Keratinocyte (primary cell): ENCODE data around the gene PRKACA.

Experiments used
- EZH2 ChIP-seq: IDR thresholded peaks from one replicate; pipeline ENCODE4 v1.6.1; 2012; ENCODE audit warnings: inconsistent platforms, mild to moderate bottlenecking, low read length, moderate library complexity
- TF ChIP-seq, protein P1 (sequence below), 3 experiments: IDR thresholded peaks in 1 of 3; conservative IDR thresholded peaks in 1 of 3; optimal IDR thresholded peaks in 1 of 3; 2 replicates in 2 of 3; 3 replicates in 1 of 3; pipeline versions ENCODE3 to v1.5.1; 2011; ENCODE audit warnings: low read length in 3 of 3, mild to moderate bottlenecking in 3 of 3, moderate library complexity in 2 of 3, control low read depth in 1 of 3, inconsistent platforms in 1 of 3; ENCODE audit not compliant: insufficient read depth in 2 of 3; ENCODE audit errors: extremely low read depth in 1 of 3

DNA sequence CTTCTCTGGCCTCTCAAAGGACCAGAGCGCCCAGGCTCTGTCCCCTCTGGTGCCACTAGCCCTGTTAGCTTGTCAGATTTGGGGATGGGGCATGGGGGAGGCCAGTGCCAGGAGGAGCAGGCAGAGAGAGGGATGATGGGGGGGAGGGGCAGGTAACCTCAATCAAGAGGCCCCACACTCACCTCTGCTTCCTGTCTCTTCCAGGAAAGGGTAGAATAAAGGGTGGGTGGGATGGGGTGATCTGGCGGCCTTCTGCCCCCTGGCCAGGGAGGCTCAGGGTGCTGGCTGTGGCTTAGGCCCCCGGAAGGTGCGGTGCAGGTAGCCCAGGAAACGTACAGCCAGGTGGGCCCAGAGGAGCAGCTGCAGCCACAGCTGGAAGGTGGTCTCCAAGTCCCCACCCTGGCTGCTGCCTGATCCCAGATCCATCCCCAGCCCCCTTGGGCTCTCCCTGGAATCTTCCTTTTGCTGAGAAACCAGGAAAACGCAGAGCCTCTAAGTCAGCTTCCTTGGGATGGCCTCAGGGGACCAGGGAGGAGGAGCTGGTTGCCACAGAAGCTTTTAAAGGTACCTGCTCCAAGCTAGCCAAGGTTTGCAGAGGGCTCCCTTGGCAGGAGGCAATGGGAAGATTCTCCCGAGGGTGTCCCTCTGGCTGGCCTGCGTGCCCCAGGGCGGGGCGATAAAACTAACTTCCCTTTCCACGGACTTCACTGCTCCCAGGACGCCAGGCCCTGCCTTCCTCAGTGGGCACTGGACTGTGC lies 5.3 kb downstream of the PRKACA start:
- TF ChIP-seq, protein P1, sequence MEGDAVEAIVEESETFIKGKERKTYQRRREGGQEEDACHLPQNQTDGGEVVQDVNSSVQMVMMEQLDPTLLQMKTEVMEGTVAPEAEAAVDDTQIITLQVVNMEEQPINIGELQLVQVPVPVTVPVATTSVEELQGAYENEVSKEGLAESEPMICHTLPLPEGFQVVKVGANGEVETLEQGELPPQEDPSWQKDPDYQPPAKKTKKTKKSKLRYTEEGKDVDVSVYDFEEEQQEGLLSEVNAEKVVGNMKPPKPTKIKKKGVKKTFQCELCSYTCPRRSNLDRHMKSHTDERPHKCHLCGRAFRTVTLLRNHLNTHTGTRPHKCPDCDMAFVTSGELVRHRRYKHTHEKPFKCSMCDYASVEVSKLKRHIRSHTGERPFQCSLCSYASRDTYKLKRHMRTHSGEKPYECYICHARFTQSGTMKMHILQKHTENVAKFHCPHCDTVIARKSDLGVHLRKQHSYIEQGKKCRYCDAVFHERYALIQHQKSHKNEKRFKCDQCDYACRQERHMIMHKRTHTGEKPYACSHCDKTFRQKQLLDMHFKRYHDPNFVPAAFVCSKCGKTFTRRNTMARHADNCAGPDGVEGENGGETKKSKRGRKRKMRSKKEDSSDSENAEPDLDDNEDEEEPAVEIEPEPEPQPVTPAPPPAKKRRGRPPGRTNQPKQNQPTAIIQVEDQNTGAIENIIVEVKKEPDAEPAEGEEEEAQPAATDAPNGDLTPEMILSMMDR (optimal IDR thresholded peaks at IDR 0.05 in 1 of 3, IDR thresholded peaks at IDR 0.05 in 1 of 3, conservative IDR thresholded peaks at IDR 0.05 in 1 of 3; ENCODE audit: extremely low read depth in 1 of 3, insufficient read depth in 2 of 3, low read length in 3 of 3) = no peak
- TF ChIP-seq EZH2 = no peak
